Upper lobe of left lung (tissue), 4 donors: Measurements from ENCODE around the gene TMEM51.

Source experiments
- CTCF ChIP-seq, 6 experiments: fragments of 450-650 bp in 4 of 6; fragments of 200-600 bp in 2 of 6; sonication (generic) in 2 of 6; IDR thresholded peaks; one replicate each; pipeline ENCODE4 v1.5.1; 2016 to 2019; ENCODE audit warnings: antibody characterized with exemption in 6 of 6
- POLR2A ChIP-seq, 4 donors: fragments of 450-650 bp; IDR thresholded peaks; one replicate each; pipeline ENCODE4 v1.5.1; 2016 to 2017; ENCODE audit warnings: antibody characterized with exemption in 4 of 4, mild to moderate bottlenecking in 2 of 4
- POLR2AphosphoS5 ChIP-seq, 2 donors: sonication (generic); formaldehyde crosslinking; IDR thresholded peaks; one replicate each; pipeline ENCODE4 v1.5.1; 2017; ENCODE audit warnings: antibody characterized with exemption in 2 of 2

GRCh38 chr1:15248216-15248615 is 94.7 kb downstream of the TMEM51 start:
- TF ChIP-seq CTCF (IDR thresholded peaks at IDR 0.05) (no peak), POLR2A (IDR thresholded peaks at IDR 0.05) (no peak), POLR2AphosphoS5 (IDR thresholded peaks at IDR 0.05) (no peak)
